ENCODE results near the gene DMD. TPM values are rescaled to one million over a fixed set of nuclear protein-coding genes. Genes with fewer than 3 reads are reported as not detected.

DMD gene
- total RNA-seq, 2 experiments from 2014 or later: 0.20 to 0.47 TPM

DNA sequence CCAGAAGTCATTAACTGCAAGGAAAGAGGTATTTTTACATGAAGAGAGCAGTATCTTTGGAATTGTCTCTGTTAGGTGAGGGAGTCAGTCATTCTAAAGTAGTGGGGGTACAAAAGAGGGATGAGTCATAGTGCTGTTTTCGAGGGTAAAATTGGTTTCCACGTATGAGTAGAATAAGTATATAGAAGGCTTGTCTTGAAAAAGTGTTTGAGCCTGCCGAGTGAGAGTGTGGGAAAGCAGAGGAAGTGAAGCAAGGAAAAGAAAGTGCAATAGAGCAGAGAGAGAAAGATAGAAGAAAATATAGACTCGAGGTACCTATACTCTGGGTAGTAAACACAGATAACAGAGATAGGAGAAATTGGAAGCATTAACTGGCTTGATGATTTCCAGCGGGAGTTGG, 696.4 kb downstream of the DMD start:
- no peaks in the 10 kb centered on the region for H3K27me3 Mint-ChIP-seq
- H3K27ac Mint-ChIP-seq: no peak overlapping the region
- ChIA-PET POLR2A (no interaction called here), CTCF (no interaction called here)
- H3K4me1 Mint-ChIP-seq (ENCODE audit: low read depth): no peaks in the 10 kb centered on the region
- H3K27ac ChIP-seq (ENCODE audit: low read depth in 1 of 2, low read length in 2 of 2): no peak overlapping the region
- intact Hi-C loops (cut with DNase I, micrococcal nuclease): no loop called here
- H3K36me3 Mint-ChIP-seq (ENCODE audit: low read depth): no peaks in the 10 kb centered on the region
- ATAC-seq (ENCODE audit: poor library complexity) (no peak), DNase-seq (no peak)
- TF ChIP-seq, protein P1, sequence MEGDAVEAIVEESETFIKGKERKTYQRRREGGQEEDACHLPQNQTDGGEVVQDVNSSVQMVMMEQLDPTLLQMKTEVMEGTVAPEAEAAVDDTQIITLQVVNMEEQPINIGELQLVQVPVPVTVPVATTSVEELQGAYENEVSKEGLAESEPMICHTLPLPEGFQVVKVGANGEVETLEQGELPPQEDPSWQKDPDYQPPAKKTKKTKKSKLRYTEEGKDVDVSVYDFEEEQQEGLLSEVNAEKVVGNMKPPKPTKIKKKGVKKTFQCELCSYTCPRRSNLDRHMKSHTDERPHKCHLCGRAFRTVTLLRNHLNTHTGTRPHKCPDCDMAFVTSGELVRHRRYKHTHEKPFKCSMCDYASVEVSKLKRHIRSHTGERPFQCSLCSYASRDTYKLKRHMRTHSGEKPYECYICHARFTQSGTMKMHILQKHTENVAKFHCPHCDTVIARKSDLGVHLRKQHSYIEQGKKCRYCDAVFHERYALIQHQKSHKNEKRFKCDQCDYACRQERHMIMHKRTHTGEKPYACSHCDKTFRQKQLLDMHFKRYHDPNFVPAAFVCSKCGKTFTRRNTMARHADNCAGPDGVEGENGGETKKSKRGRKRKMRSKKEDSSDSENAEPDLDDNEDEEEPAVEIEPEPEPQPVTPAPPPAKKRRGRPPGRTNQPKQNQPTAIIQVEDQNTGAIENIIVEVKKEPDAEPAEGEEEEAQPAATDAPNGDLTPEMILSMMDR (IDR thresholded peaks at IDR 0.05): no peak
- no peak overlapping the region for H3K4me3 ChIP-seq (ENCODE audit: low read length)
- no peaks in the 10 kb centered on the region for H3K4me1 ChIP-seq (ENCODE audit: insufficient read depth, low read length)
- H3K9me3 ChIP-seq (ENCODE audit: control insufficient read depth in 1 of 2, insufficient read depth in 1 of 2, low read length in 2 of 2): no peaks in the 10 kb centered on the region
- no peaks in the 10 kb centered on the region for H3K9me3 Mint-ChIP-seq
- H3K27me3 ChIP-seq (ENCODE audit: control insufficient read depth in 1 of 2, insufficient read depth in 2 of 2, low read length in 2 of 2): no peaks in the 10 kb centered on the region
- no peaks in the 10 kb centered on the region for H3K36me3 ChIP-seq (ENCODE audit: insufficient read depth, low read length)
- H3K4me3 Mint-ChIP-seq: no peak overlapping the region

DNA sequence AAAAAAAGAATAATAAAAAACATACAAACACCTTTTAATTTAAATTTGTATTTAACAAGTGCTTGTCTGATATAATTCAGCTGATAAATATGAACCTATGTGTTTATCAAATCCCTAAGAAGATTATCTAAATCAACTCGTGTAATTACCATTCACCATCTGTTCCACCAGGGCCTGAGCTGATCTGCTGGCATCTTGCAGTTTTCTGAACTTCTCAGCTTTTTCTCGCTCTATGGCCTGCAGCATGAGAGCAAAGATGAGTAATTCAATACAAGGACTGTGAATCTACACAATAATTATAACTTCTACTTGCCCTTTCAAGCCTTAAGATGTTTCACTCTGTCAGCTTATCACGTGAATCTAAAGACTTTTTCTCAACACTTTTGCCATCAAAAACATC, 709.7 kb downstream of the DMD start:
- H3K27ac Mint-ChIP-seq: no peak overlapping the region
- ATAC-seq (ENCODE audit: poor library complexity): no peak
- H3K4me1 ChIP-seq (ENCODE audit: insufficient read depth, low read length): no peaks in the 10 kb centered on the region
- no peaks in the 10 kb centered on the region for H3K4me1 Mint-ChIP-seq (ENCODE audit: low read depth)
- no peaks in the 10 kb centered on the region for H3K27me3 Mint-ChIP-seq
- no peak overlapping the region for H3K27ac ChIP-seq (ENCODE audit: low read depth in 1 of 2, low read length in 2 of 2)
- no peak overlapping the region for H3K4me3 Mint-ChIP-seq
- DNase-seq: no peak
- ChIA-PET CTCF (no interaction called here), POLR2A (no interaction called here)
- H3K27me3 ChIP-seq (ENCODE audit: control insufficient read depth in 1 of 2, insufficient read depth in 2 of 2, low read length in 2 of 2): no peaks in the 10 kb centered on the region
- intact Hi-C loops (cut with DNase I, micrococcal nuclease): no loop called here
- no peaks in the 10 kb centered on the region for H3K9me3 Mint-ChIP-seq
- H3K36me3 ChIP-seq (ENCODE audit: insufficient read depth, low read length): no peaks in the 10 kb centered on the region
- no peak overlapping the region for H3K4me3 ChIP-seq (ENCODE audit: low read length)
- H3K9me3 ChIP-seq (ENCODE audit: control insufficient read depth in 1 of 2, insufficient read depth in 1 of 2, low read length in 2 of 2): no peaks in the 10 kb centered on the region
- TF ChIP-seq, protein P1 (IDR thresholded peaks at IDR 0.05): no peak
- H3K36me3 Mint-ChIP-seq (ENCODE audit: low read depth): no peaks in the 10 kb centered on the region

DNA sequence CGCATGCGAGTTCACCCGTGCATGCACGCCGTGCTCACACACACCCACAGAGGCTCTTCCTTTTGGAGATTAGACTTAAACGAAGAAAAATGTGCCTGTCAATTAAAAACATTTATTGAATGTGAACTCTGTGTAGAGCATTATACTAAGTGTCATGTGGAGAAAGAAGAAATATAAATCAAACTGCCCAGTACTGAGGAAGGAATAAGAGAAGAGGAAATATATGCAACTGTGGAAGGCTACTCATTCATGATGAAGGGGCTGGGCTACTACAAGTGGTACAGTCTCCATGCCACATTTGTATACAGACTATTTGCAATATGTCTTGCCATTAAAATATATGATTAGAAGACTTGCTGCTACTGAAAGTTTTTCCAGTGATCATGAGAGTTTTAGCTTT, 714.7 kb downstream of the DMD start:
- intact Hi-C loops (cut with DNase I, micrococcal nuclease): no loop called here
- no peak overlapping the region for H3K27ac ChIP-seq (ENCODE audit: low read depth in 1 of 2, low read length in 2 of 2)
- Mint-ChIP-seq H3K27me3 (no peaks in the 10 kb centered on the region), H3K36me3 (ENCODE audit: low read depth) (no peaks in the 10 kb centered on the region), H3K4me1 (ENCODE audit: low read depth) (no peaks in the 10 kb centered on the region), H3K27ac (no peak overlapping the region), H3K9me3 (no peaks in the 10 kb centered on the region), H3K4me3 (no peak overlapping the region)
- no peaks in the 10 kb centered on the region for H3K4me1 ChIP-seq (ENCODE audit: insufficient read depth, low read length)
- H3K9me3 ChIP-seq (ENCODE audit: control insufficient read depth in 1 of 2, insufficient read depth in 1 of 2, low read length in 2 of 2): no peaks in the 10 kb centered on the region
- H3K27me3 ChIP-seq (ENCODE audit: control insufficient read depth in 1 of 2, insufficient read depth in 2 of 2, low read length in 2 of 2): no peaks in the 10 kb centered on the region
- ChIA-PET CTCF (interaction anchor here (1.2 to 1.3 kb wide), 2 partner anchors 8 to 12 kb away, joined by 3 to 4 read pairs; no protein-coding TSS in a partner anchor), POLR2A (no interaction called here)
- no peak overlapping the region for H3K4me3 ChIP-seq (ENCODE audit: low read length)
- ATAC-seq (ENCODE audit: poor library complexity) (no peak), DNase-seq (no peak)
- no peaks in the 10 kb centered on the region for H3K36me3 ChIP-seq (ENCODE audit: insufficient read depth, low read length)
- TF ChIP-seq, protein P1 (IDR thresholded peaks at IDR 0.05): no peak

Data from CD4-positive, alpha-beta T cell (primary cell).